Kidney (tissue), 14 donors: Measurements from ENCODE around the gene IL21. TPM values are rescaled to one million over a fixed set of nuclear protein-coding genes. Genes with fewer than 3 reads are reported as not detected.
A peak's percentile ranks its signal among the peaks of the same experiment; 100 is the strongest.

Experiments
- DNase-seq, 5 donors: peaks; one replicate each; pipeline ENCODE4 v3.0.0-alpha.2; 2013 to 2020
- FAIRE-seq: peaks from 2 replicates; lab custom pipeline; 2012; peaks lifted over from hg19 to GRCh38; lab: Jason Lieb, UNC
- H3K27ac ChIP-seq, 2 donors: one replicate each; pipeline ENCODE4 v1.7.0; 2013; ENCODE audit warnings: low read depth in 2 of 2, low read length in 2 of 2, inconsistent platforms in 1 of 2
- H3K27me3 ChIP-seq: one replicate; pipeline ENCODE4 v1.7.1; 2013; ENCODE audit warnings: low read length, inconsistent platforms; ENCODE audit not compliant: control insufficient read depth, insufficient read depth
- H3K36me3 ChIP-seq, 3 donors: one replicate each; pipeline versions ENCODE4 v1.7.0 to v1.7.1; 2013; ENCODE audit warnings: low read length in 3 of 3, control low read depth in 1 of 3, inconsistent platforms in 1 of 3; ENCODE audit not compliant: insufficient read depth in 3 of 3, control insufficient read depth in 2 of 3
- H3K4me1 ChIP-seq, 3 donors: one replicate each; pipeline versions ENCODE4 v1.7.0 to v1.7.1; 2013; ENCODE audit warnings: low read length in 3 of 3, inconsistent platforms in 1 of 3, low read depth in 1 of 3; ENCODE audit not compliant: control insufficient read depth in 2 of 3, insufficient read depth in 2 of 3
- H3K4me3 ChIP-seq, 3 donors: one replicate each; pipeline versions ENCODE4 v1.7.0 to v1.8.1; 2013; ENCODE audit warnings: low read length in 3 of 3, control low read depth in 1 of 3, inconsistent platforms in 1 of 3
- H3K9ac ChIP-seq, 3 donors: one replicate each; pipeline versions ENCODE4 v1.7.0 to v1.7.1; 2013; ENCODE audit warnings: low read length in 3 of 3, control low read depth in 1 of 3, inconsistent platforms in 1 of 3
- H3K9me3 ChIP-seq, 3 donors: one replicate each; pipeline versions ENCODE4 v1.7.0 to v1.7.1; 2013; ENCODE audit warnings: low read length in 3 of 3, control low read depth in 1 of 3, inconsistent platforms in 1 of 3; ENCODE audit not compliant: control insufficient read depth in 2 of 3, insufficient read depth in 1 of 3
- intact Hi-C: fragments of 100-400 bp; cut with DNase I; formaldehyde crosslinking; loops from one replicate; pipeline ENCODE4 v1.11.1; 2022
- polyA plus RNA-seq: library from polyadenylated mRNA; stranded (reverse); fragments of 350-450 nt; fragmentation: Illumina TruSeq; extraction: RNeasy Lipid Tissue Mini Kit (QIAGEN cat#74804); gene quantifications from one replicate; pipeline ENCODE4 v1.2.3, GENCODE V29; 2014; ENCODE audit warnings: low read depth, low replicate concordance; ENCODE audit not compliant: insufficient read depth
- total RNA-seq: library from RNA; stranded (reverse); fragmentation: NEBNext Ultra II Directional; extraction: Animal tissue kit (Norgen Biotek cat#: 25700); gene quantifications from one replicate; pipeline ENCODE4 v1.2.1, GENCODE V29; 2021
- TF ChIP-seq, protein P1 (sequence below): IDR thresholded peaks from 3 replicates; pipeline ENCODE4 v1.5.1; 2012; ENCODE audit warnings: mild to moderate bottlenecking, moderate library complexity, borderline replicate concordance; ENCODE audit not compliant: insufficient read depth; ENCODE audit errors: extremely low read depth
- donor health status: control.
- donor health status: control.
- donor health status: control.
- donor health status: control.
- donor health status: control.
- donor health status: DM: yes; HTN: yes; CAD: no.
- donor health status: Normal renal cell carcinoma (clear cell type).

Gene IL21
- total and polyA plus RNA-seq, 2 donors from 2014 or later = not detected

DNA sequence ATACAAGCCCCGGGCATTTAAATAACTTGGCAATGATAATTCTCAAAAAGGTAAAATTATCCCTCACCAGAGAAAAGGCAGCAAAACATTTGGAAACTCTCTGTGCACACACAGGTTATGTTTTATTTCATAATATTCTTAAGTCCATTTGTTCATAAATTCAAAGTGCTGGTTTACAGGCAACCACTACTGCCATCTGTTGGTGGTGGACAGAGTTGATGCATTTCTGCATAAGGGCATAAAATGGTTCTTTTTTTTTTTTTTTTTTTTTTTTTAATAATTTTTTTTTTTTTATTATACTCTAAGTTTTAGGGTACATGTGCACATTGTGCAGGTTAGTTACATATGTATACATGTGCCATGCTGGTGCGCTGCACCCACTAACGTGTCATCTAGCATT lies 31.5 kb upstream of the IL21 start:
- TF ChIP-seq, protein P1, sequence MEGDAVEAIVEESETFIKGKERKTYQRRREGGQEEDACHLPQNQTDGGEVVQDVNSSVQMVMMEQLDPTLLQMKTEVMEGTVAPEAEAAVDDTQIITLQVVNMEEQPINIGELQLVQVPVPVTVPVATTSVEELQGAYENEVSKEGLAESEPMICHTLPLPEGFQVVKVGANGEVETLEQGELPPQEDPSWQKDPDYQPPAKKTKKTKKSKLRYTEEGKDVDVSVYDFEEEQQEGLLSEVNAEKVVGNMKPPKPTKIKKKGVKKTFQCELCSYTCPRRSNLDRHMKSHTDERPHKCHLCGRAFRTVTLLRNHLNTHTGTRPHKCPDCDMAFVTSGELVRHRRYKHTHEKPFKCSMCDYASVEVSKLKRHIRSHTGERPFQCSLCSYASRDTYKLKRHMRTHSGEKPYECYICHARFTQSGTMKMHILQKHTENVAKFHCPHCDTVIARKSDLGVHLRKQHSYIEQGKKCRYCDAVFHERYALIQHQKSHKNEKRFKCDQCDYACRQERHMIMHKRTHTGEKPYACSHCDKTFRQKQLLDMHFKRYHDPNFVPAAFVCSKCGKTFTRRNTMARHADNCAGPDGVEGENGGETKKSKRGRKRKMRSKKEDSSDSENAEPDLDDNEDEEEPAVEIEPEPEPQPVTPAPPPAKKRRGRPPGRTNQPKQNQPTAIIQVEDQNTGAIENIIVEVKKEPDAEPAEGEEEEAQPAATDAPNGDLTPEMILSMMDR = peak; percentile 39
- H3K27ac ChIP-seq = no peak overlapping the region
- no peak for FAIRE-seq
- peak in 1 of 5 donors; percentile 34 for DNase-seq
- H3K9me3 ChIP-seq = peaks cover 0 to 2% (median 0%) of the 10 kb centered on the region in 3 donors
- intact Hi-C loops = no loop called here
- H3K4me1 ChIP-seq = no peaks in the 10 kb centered on the region
- no peak overlapping the region for H3K9ac ChIP-seq
- no peak overlapping the region for H3K4me3 ChIP-seq
- no peaks in the 10 kb centered on the region for H3K27me3 ChIP-seq
- no peaks in the 10 kb centered on the region for H3K36me3 ChIP-seq

DNA sequence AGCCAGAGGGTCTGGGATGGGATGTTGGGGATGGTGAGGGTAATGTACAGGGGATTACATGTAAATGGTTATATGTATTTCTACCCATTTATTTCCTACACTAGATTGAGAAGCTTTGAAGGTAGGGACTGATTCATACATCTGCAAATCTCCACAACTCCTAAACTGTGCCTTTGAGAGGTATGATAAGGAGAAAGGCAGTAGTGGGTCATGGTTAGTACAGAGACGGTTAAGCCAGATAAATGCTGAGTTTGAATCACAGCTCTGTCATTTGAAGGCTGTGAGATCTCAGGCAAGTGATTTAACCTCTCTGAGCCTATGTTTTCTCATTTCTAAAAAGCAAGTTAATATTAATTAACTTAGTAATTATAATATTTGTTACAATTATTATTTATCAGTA lies 29.3 kb upstream of the IL21 start:
- intact Hi-C loops = no loop called here
- H3K36me3 ChIP-seq = no peaks in the 10 kb centered on the region
- H3K4me1 ChIP-seq = no peaks in the 10 kb centered on the region
- H3K27ac ChIP-seq = no peak overlapping the region
- TF ChIP-seq, protein P1 = no peak
- no peak overlapping the region for H3K9ac ChIP-seq
- H3K27me3 ChIP-seq = no peaks in the 10 kb centered on the region
- FAIRE-seq = no peak
- H3K9me3 ChIP-seq = no peaks in the 10 kb centered on the region
- H3K4me3 ChIP-seq = no peak overlapping the region
- DNase-seq = no peak

DNA sequence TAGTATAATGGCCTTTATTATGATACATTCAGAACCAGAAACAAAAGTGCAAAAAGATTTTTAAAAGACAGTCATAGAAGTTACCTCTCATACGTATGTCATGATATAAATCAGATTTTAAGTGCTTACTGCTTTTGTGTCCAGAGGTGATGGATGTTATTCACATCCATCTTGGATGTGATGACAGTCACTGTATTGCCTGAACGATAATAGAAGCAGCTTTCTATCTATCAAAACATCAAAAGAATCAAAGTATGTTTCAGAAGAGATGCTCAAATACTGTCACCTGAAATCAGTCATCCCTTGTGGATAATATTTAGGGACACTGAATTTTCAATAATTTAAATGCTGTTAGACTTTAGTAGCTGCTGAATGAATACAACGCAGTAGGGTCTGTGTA lies 26.8 kb upstream of the IL21 start:
- no peak for DNase-seq
- H3K27ac ChIP-seq = no peak overlapping the region
- H3K9me3 ChIP-seq = no peaks in the 10 kb centered on the region
- no peaks in the 10 kb centered on the region for H3K27me3 ChIP-seq
- no peaks in the 10 kb centered on the region for H3K36me3 ChIP-seq
- H3K4me1 ChIP-seq = no peaks in the 10 kb centered on the region
- no peak overlapping the region for H3K4me3 ChIP-seq
- H3K9ac ChIP-seq = no peak overlapping the region
- FAIRE-seq = no peak
- intact Hi-C loops = no loop called here
- TF ChIP-seq, protein P1 = no peak

DNA sequence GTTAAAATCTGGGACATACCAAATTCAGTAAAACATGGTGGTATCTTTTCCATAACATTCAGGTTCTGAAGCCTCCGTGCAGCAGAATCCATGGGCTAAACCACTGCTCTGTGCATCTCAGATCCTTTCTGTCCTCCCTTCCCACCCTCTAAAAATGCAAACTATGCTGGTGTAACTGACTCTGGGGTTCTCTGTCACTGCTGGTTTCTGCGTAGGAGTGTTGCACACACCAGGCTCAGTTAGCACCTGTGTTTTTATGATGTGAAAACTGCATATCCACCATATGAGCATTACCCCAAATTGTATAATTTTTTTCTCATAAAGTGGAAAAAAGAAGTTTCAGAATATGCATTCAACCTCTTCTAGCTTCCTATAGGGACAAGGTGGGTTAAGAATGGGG lies 22.4 kb upstream of the IL21 start:
- Histone ChIP-seq H3K4me1 (no peaks in the 10 kb centered on the region), H3K4me3 (no peak overlapping the region), H3K27ac (no peak overlapping the region), H3K9ac (no peak overlapping the region), H3K9me3 (no peaks in the 10 kb centered on the region), H3K27me3 (no peaks in the 10 kb centered on the region), H3K36me3 (no peaks in the 10 kb centered on the region)
- intact Hi-C loops = no loop called here
- TF ChIP-seq, protein P1 = no peak
- no peak for DNase-seq
- no peak for FAIRE-seq
